NCI-H2081 (cell line): ENCODE data around the gene FTL.
A peak's percentile ranks its signal among the peaks of the same experiment; 100 is the strongest.

Source experiments
- DNase-seq, 2 experiments: peaks; one replicate each; lab custom pipeline; 2025; lab: John Stamatoyannopoulos, UW

Gene FTL

DNA sequence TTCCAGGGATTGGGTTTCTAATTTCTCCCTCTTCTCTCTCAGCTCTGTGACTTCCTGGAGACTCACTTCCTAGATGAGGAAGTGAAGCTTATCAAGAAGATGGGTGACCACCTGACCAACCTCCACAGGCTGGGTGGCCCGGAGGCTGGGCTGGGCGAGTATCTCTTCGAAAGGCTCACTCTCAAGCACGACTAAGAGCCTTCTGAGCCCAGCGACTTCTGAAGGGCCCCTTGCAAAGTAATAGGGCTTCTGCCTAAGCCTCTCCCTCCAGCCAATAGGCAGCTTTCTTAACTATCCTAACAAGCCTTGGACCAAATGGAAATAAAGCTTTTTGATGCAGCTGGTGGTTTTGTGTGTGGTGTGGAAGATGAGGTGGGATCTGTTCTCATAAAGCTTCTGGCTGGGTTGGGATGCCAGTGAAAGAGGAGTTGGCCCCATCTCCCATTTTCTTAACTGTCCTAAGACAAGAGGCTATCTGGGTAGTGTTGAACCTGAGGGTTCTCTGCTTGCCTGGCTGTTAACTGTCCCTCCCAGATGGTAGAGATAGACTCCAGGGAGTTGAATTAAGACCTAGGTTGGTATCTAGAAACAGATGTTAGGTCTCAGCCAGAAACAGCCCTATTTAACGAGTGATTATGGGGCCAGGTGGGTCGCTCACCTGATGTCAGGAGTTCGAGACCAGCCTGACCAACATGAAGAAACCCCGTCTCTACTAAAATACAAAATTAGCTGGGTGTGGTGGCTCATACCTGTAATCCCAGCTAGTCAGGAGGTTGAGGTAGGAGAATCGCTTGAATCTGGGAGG, 1.6 kb downstream of the FTL start:
- peak in 1 of 2 experiments; percentile 33 for DNase-seq

DNA sequence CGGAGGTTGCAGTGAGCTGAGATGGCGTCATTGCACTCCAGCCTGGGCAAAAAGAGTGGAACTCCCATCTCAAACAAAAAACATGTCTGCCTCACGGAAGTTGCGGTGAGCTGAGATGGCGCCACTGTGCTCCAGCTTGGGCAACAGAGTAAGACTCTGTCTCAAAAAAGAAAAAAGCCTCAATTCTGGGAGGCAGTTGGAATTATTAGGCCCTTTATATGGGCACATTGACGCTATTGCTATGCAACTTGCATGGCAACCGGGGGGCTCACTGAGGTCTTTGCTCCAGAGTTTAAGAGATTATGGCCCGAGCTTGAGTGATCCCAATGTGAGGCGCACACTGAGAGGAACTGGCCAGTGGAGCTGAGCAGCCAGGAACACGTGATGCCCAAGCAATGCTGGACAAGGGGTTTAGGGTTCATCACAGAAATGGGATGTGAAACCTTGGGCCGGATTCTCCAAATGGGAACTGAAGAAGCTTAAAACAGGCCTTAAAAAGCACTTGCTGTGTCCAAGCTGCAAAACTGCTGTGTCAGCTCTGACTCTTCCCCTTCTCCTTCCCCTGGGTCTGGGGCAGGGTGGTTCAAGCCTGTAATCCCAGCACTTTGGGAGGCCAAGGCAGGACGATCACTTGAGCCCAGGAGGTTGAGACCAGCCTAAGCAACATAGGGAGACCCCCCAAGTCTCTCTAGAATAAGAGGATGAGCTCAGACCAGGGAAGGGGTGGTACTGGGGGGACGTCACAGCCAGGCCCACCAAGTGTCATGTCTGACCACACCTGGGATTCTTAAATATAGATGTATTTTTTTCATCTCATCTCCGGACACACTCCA, 2.5 kb downstream of the FTL start:
- DNase-seq, result no peak

DNA sequence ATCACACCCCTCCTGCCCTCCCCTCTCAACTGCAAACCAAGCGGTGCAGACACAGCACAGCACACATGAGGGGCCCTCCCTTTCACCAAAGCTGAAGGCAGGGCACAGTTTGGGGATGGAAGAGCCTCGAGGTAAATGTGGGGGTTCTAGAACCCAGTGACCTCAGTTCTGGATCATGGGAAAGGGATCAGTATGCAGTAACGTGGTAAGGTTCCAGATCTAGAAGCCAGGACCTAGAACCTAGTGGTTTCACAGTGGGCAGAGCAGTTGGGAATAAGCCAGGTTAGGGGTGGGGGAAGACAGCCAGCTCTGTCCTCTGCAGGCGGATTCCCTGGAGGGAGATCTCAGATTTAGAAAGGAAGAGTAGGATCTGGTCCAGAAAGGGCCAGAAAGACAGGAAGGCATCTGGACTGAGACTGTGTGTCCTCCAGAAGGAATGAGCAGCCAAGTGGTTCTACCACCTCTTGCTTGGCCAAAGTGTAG, 3.1 kb downstream of the FTL start:
- DNase-seq, result no peak

DNA sequence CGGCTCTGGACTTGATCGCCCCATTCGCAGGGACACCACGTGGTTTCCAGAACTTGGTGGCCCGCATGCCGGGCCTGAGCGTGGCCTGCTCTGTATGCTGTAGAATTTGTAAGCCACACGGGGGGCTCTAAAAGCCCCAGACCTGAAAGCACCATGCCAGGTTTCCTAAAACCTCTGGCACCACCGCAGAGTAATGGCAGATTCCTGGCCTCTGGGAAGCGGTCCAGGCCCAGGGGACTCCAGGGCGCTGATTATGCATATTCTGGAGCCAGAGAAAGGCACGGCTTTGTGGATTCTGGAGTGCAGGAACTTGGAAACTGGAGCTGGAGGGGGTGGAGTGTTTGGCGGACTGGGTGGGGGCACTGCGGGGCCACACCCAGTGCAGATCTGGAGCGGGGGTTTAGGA, 3.7 kb downstream of the FTL start:
- DNase-seq, result no peak

DNA sequence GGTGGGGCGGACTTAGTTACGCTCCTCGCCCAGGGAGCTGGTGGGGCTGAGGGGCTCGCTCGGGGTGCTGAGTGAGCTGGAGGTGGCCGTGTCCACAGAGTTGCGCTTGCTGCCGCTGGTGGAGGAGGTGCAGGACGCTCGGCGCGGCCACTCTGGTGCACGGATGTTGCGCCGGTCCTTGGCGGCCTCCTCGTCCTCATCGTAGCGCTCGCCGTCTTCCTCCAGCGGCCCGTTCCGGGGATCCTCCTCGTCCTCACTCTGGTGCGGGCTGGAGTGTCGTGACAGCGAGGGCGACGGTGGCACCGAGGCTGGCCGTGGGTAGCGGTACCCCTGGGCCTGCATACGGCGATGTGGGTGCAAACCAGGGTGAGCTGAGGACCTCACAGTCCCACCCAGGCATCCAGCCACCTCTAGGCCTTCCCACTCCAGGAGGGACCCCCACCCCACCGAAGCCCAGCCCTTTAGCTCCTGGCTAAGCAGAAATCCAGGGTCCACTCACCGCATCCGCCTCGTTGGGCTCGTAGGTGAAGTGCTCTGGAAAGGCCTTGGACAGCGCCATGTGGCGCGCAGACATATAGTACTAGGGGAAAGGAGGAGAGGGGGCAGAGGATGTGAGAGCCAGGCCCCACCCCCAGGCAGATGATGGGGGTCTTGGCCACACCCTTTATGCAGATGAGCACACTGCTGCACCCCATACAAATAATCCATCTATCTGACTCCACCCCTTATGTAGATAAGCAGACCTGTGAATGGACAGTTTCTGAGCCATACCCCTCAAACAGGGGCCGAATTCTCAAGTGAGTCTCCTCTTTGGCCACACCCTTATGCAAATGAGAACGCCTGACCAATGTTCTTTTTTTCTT, 4.4 kb downstream of the FTL start:
- DNase-seq, result no peak

DNA sequence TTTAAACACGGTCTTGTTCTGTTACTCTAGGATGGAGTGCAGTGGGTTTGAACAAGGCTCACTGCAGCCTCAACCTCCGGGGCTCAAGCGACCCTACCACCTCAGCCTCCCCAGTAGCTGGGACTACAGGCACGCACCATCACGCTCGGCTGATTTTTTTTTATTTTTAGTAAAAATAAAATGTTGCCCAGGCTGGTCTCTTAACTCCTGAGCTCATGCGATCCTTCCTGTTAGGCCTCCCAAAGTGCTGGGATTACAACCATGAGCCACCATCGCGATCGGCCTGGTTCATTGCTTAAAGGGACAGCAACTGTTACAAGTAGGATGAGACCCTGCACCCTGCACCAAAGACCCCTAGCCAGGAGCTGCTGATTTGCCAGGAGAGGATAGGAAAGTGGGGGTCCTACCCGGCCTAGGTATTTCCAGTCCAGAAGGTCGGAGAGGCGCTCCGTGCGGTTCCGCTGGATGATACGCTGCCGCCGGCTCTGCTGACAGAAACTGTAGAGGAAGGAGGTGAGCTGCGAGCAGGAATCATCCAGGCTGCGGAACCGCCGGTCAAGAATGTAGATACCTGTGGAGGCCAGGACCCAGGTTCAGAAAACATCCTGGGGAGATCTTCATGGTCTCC, 5.1 kb downstream of the FTL start:
- DNase-seq, result no peak

DNA sequence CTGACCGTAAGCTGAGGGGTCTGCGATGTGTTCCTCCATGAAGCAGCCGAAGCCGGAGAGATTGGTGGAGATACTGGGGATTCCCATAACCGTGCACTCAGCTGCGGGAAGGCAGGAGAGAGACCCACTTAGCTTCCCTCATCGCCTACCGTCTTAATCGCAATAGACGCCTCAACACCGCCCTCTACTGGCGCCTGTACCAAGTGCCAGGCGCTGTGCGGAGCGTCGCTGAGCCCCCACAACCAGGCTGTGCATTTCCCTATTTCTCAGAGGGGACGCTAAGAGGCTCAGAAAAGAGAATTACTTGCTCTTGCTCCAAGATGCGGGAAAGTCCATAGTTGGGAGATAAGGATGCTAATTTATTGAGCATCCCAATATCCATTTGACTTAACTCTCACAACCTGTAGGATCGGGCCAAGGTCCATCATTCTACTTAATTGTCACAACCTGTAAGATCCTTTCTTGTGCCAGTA, 5.8 kb downstream of the FTL start:
- DNase-seq, result peak in 1 of 2 experiments; percentile 25

DNA sequence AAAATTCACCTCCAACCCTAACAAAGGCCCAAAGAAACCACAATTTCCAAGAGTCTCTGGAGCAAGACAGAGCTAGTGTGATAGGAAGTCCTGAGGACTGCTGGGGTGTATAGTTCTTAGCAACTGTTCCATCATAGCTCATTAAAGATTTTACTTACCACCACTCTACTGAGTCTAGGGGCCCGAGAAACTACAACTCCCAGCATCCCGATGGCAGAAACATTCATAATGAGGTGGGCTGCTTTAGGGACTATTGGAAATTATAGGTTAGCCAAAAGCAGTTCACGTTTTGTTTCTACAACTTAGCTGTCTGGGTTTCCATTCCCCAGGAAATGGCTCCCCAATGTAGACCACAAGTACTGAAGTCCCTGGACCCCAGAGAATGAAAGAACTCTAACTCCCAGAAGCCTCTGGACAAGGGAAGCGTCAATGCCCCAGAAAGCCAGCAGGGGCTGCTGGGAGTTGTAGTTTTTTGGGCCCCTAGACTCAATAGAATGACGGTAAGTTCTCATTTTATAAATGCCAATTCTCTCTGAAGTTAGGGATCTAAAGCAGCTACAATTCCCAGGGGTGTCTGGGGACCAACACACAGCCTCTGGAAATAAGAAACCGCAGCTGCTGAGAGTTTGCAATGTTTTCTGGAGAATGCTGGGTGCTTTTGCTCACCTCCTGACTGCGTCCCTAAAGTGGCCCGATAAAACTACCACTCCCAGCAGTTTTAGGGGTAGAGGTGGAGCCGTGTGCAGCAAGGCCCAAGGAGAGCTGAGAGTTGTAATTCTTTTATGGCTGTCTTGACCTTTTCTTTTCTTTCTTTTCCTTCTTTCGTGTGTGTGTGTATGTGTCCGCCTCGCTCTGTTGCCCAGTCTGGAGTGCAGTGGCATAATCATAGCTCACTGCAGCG, 11.1 kb downstream of the FTL start:
- no peak for DNase-seq

DNA sequence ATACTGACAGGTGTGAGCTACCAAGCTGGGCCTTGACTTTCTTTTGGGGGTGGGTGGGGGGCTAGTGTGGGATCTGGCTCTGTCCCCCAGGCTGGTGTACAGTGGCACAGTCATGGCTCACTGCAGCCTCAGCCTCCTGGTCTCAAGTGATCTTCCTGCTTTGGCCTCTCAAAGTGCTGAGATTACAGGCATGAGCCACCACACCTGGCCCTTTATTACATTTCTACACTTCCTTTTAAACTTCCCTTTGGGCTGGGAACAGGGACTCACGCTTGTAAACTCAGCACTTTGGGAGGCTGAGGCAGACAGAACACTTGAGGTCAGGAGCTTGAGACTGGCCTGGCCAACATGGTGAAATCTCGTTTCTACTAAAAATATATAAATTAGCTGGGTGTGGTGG, 12.0 kb downstream of the FTL start:
- DNase-seq, result no peak

DNA sequence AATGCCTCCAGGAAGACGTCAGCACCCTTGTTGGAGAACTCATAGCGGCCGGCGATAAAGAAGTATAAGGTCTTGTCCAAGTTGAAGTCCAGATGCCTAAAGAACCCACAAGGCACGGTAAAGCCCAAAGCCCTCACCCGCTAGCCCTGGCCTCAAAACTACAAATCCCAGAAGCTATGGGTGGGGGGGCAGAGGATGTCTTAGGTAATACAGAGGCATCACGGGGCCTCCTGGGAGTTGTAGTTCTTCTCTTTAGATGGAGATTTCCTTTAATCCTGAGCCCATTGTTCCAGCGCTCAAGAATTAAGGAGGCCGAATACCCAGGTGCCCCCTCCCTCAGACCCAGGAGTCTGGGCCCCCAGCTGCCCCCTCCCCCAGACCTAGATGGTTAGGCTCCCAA, 17.2 kb downstream of the FTL start:
- no peak for DNase-seq

DNA sequence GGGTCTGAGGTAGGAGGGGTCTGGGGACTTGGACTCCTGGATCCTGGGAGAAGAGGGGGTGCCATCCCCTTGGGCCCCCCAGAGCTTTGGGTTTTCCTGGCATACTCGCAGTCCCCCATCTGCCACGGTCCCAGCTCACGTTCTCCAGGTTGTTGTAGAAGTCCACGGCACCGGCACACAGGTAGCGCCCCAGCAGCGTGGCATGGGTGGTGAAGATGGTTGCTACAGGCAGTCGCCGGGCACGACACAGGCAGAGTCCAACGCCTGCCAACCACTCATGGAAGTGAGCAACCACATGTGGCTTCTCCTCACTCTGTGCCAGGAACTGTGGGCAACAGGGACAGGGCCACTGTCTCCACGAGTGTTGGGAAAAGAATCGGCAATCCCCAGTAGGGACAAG, 20.6 kb downstream of the FTL start:
- no peak for DNase-seq

DNA sequence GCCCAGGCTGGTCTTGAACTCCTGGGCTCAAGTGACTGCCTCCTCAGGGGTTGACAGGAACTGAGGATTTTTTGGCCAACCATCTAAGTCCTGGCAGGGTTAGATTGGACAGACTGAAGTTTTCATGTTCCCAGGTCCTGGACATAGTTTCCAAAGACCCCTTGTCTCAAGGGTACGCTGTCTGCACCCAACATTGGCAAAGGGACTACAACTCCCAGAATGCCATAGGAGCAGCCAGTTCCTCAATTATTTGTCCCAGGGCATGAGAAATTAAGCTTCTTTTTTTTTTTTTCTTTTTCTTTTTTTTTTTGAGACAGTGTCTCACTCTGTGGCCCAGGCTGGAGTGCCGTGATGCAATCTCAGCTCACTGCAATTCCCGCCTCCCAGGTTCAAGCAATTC, 21.1 kb downstream of the FTL start:
- no peak for DNase-seq

DNA sequence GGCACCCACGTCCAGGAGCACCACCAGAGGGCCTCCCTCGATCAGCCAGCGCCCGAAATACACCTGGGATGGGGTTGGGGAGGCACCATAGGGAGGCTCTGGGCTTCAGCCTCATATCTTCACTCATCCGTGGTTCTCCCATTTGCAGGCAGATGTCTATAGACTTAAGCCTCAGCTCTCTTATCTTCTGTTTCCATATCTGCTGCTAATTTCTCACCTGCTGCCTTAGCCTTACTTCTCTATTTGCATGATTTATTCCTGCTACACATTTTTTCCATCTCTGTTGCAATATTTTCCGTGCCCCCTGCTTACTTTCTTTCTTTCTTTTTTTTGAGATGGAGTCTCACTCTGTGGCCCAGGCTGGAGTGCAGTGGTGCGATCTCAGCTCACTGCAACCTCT, 22.2 kb downstream of the FTL start:
- DNase-seq, result no peak

DNA sequence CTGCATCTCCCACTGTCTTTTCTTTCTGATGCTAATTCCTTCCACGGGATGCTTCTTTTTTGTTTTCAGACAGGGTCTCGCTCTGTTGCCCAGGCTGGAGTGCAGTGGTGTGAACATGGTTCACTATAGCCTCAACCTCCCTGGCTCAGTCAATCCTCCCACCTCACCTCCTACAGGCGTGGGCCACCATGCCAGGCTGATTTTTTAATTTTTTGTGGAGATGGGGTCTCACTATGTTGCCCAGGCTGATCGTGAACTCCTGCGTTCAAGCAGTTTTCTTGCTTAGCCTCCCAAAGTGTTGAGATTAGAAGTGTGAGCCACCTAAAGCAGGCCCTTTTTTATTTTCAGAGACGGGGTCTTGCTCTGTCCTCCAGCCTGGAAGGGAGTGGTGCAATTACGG, 23.2 kb downstream of the FTL start:
- no peak for DNase-seq

DNA sequence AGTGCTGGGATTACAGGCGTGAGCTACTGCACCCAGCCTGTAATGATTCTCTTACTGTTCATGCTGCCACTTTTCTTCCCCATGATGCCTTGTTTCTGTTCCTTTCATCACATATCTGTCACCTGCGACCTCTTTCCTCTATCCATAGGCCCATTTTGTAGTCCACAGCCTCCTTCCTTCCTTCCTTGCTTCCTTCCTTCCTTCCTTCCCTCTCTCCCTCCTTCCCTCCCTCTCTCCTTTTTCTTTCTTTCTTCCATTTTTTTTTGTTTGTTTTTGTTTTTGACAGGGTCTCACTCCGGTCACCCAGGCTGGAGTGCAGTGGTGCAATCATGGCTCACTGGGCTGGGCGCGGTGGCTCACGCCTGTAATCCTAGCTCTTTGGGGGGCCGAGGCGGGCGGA, 23.8 kb downstream of the FTL start:
- no peak for DNase-seq

DNA sequence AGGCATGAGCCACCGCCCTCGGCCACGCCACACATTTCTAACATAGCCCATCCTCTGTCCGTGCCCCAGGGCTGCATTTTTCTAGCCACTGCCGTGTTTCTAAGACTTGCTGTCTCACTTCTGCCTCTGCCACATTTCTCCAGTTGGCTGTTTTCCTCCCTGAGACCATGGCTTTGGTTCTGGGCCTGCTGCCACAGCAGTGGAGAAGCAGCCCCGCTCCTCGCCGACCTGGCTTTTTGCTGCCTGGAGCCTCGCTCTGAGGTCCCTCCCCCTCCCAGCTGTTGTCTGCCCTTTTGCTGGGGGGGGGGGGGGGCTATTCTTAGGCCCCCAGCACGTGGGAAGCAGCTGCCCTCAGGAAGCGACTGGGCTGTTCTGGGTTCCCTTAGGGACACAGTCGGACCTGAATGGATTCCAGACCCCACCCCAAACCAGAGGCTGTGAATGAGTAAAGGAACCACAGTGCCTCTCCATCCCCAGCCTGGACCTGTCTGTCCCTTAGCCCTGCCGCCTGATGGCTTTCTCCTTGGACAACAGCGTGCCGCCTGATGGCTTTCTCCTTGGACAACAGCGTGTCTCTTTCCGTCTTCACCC, 24.7 kb downstream of the FTL start:
- DNase-seq, result no peak

DNA sequence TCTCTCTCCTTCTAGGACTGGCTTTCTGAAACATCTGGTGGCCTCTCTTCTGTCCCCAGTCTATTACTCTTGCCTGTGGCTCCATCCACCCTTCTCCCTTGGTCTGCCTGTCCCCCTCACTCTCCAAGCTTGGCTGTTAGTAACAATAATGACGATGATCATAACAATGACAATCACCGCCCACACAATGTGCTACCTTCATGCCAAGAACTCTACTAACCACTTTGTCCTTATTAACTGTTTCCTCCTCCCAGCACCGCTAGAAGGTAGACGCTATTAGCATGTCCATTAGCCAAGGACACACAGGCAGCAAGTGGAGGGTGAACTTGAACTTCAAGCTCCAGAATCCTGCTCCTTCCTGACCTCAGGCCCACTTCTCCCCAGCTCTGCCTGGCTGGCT, 25.3 kb downstream of the FTL start:
- no peak for DNase-seq

DNA sequence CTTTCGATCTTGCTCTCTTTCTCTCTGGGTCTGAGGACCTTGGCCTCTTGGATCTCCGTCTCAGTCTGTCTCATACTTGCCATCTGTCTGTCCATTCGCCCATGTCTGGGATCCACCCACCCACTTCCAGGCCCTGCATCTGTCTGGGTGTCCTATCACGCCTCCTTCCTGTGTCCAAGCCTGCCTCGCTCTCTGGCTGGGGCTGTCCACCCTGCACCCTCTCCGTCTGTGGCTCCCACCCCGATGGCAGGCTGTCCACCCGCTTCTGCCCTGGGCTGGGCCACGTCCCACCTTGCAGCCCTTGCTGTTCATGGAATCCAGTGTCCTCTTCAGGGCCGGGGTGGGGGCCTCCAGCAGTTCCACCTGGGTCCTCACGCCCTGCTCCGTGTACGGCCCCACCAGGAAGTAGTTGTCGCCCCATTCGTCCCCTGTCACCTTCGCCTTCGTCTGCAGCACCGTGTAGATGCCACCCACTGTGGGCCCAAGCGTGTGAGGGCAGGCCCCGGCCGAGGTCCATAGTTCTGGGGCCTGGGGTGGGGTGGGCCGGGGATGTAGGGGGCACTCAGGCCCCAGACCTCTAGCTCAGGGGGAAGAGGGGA, 26.0 kb downstream of the FTL start:
- DNase-seq, result no peak

DNA sequence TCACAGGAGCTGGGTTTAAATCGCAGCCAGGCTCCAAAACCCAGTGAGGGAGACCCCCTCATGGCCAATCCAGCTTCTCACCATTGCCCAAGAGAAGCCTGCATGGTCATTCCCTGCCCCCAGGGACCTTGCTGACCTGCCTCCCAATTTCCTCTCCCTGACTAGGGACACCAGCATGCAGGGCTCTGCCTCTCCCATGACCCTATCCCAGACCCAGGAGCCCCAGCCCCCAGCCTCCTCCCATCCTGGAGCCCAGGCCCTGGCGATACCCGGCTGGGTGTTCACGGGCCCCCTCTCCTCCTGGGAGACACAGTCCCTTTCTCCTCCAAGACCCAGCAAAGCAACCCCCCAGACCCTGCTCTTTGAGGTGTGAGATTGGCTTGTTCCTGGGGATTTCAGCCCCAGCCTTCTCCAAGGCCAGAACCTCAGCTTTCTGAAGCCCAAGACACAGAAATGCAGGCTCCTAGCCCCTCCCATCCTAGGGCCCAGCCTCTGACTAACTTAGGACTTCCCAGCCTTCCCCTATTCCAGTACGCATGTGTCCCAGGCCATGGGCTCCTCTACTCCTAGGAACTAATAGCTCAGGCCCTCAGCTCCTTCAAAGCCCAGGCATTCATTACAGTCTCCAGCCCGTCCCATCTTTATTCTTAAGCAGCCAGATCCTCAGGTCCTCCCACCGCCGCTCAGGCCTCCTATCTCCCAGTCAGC, 26.9 kb downstream of the FTL start:
- no peak for DNase-seq
